HG03520 (cell line): ENCODE results near the gene KLHL22.
"Not testable (repeated sequence)": the region's sequence is repeated elsewhere in the genome, so short reads cannot be mapped to it uniquely, and the experiment has no call there.

ENCODE experiments used
- ATAC-seq: cut with Tn5 transposase; IDR thresholded peaks from one replicate; pipeline ENCODE4 v1.9.1; 2021; ENCODE audit warnings: mild to moderate bottlenecking, moderate library complexity; ENCODE audit not compliant: unreplicated experiment

The KLHL22 gene

DNA sequence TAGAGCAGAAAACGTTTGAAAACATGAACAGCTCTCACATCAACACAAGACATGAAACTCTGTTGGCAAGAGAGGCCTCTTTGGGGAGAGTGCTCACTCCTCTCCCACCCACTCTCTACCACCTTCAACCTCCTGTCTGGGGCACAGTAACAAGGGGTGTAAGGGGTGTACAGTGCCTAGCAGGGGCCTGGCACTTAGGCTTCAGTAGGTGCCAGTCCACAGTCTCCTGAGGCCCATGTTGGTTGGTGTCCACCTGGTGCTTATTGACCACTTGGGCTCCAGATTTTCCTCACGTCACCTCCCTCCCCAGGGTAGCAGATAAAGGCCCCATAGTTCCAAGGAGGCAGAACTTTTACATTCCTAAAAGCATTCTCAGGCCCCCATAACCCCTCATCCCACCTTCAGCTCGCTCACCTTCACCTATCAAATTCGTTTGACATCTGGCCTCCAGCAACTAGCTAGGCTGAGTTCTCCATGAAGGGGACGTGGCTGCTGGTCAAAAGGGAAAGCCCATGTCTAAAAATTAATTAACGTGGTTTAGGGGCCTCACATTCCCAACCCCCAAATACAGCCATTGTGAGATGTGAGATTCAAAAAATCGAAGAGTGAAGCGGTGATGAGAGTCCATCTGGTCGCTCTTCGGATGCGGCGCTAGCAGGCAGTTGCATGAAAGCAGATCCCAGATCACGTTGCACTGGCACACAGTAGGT, 11.1 kb upstream of the KLHL22 start:
- no peak for ATAC-seq

DNA sequence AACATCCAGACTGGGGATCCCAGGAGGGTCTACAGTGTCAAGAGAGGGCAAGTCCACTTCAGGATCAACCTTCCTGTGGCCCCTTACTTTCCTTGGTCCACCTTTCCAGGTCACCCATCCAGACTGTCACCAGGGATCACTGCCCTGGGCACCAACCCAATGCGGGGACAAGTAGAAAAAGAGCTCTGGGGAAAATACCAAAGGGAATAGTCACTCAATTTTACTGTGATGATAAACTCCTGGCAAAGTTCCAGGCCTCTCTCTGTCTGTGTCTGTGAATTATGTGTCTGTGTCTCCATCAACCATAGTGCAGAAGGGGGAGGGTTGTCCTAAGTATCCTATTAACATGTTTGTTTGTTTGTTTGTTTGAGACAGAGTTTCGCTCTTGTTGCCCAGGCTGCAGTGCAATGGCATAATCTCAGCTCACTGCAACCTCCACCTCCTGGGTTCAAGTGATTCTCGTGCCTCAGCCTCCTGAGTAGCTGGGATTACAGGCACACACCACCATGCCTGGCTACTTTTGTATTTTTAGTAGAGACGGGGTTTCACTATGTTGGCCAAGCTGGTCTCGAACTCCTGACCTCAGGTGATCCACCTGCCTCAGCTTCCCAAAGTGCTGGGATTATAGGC, 8.8 kb upstream of the KLHL22 start:
- ATAC-seq, result not testable (repeated sequence)

DNA sequence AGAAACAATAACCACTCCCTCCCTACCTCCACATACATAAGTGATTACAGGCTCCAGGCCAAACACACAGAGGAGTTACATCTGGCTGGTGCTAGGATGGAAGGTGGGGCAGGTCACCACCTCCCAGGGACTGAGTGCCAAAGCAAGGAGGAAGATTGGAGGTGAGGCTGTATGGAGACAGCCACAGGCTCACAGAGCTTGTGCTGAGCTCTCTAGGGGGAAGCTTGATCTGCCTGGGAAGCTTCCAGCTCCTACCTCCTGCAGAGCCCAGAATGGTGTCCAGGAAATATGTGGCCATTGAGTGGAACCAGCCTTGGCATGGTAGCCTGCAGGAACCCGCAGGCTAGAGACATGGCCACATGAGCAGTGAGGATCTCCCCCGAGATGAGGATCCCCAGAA, 8.2 kb upstream of the KLHL22 start:
- ATAC-seq, result no peak

DNA sequence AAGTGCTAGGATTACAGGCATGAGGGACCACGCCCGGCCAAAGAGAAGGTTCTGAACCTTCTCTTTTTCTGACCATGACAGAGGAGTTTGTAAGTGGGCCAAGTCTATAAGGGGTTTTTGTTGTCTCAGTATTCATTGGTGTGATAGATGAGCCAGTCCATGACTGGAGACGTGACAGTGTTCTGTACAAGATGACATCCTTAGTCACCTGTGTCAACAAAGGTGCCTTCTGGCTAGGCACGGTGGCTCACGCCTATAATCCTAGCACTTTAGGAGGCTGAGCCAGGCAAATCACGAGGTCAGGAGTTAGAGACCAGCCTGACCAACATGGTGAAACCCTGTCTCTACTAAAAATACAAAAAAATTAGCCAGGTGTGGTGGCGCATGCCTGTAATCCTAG, 4.2 kb upstream of the KLHL22 start:
- ATAC-seq, result no peak

DNA sequence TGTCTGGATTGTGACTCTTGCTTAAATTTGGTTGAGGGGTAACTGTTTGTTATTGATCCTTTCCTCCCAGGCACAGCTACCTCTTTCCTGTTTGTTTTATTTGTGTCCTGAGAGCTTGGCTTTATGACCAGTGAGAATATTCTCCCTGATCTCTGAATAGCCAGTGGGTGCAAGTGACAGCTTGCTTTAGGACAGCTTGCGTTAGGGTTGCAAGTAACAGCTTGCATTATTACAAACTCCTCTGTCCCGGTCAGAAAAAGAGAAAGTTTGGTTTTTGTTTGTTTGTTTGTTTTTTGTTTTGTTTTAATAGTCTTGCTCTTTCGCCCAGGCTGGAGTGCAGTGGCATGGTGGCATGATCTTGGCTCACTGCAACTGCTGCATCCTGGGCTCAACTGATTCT, 3.3 kb upstream of the KLHL22 start:
- ATAC-seq, result no peak

DNA sequence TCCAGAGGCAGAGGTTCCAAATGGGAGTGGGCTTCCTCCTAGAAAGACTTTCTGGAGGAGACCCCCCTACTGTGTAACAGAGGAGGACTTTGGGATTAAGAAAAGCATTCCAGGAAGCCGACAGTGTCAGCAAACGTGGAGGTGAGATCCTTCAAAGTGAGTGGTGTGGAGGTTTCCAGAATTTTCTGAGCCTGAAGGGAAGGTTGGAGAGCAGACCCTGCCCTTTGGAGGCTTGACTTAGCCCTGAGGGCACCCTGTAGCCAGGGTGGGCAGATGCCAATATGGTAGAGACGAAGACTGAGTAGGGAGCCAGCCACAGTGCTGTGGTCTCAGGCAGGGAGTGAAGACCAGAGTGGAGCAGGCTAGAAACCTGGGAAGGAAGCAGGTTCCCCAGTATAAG, 1.8 kb upstream of the KLHL22 start:
- ATAC-seq, result no peak

DNA sequence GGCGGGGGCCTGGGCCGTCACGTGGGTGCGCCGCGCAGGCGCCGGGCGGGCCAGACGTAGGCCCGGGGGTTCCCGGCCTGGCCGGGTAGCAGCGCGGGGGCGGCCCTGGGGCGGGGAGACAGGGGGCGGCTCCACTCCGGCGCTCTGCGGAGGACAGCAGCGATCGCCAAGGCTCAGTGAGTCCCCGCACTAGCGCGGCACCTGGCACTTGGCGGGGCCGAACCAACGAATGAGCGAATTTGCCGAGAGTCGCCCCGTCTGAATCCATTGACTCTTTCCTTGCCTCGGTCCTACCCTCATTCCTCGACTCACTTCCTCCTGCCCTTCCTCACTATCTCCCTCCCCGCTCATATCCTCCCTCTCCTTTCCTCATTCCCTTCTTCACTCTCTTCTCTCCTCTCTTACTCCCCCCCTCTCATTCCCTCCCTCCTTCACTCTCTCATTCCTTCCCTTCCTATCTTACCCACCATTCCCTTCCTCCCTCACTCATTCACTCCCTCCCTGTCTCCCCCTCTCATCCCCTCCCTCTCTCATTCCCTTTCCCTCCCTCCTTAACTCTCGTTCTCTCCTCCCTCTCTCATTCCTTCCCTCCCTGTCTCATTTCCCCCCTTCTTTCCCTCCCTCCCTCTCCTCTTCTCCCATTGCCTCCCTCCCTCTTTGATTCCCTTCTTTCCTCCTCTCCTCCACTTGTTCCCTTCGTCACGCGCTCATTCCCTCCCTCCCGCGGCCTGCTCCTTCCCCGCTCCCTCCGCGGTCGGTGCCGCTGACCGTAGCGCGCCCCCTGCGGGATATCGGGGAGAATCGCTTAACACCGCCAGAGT, 476 bp upstream of the KLHL22 start:
- ATAC-seq, result peak; percentile 70

DNA sequence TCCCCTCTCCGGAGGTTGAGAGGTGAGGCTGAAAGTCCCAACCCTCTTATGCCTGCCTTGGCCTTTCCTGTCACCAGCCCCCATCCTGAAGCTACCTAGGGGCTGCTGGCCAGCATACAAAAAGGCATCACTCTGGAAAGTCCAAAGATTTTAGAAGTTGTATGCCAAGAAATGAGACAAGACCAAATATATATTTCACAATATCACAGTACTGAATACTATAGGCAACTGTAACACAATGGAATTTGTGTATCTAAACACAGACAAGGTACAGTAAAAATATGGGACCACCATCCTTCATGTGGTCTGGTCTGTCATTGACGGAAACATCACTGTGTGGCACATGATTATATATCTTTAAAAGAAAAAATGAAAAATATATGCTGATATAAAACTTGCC, 4.2 kb downstream of the KLHL22 start:
- ATAC-seq, result no peak

DNA sequence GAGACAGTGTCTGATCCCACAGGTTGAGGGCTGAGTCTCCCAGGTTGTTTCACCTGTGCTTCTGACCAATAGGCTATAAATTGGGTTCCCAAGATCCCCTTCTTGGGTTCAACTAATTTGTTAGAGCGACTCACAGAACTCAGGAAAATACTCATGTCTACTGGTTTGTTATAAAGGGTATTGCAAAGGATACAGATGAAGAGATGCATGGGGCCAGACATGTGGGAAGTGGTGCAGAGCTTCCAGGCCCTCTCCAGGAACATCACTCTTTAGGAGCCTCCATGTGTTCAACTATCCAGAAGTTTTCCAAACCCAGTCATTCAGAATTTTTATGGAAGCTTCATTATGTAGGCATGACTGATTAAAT, 4.7 kb downstream of the KLHL22 start:
- no peak for ATAC-seq

DNA sequence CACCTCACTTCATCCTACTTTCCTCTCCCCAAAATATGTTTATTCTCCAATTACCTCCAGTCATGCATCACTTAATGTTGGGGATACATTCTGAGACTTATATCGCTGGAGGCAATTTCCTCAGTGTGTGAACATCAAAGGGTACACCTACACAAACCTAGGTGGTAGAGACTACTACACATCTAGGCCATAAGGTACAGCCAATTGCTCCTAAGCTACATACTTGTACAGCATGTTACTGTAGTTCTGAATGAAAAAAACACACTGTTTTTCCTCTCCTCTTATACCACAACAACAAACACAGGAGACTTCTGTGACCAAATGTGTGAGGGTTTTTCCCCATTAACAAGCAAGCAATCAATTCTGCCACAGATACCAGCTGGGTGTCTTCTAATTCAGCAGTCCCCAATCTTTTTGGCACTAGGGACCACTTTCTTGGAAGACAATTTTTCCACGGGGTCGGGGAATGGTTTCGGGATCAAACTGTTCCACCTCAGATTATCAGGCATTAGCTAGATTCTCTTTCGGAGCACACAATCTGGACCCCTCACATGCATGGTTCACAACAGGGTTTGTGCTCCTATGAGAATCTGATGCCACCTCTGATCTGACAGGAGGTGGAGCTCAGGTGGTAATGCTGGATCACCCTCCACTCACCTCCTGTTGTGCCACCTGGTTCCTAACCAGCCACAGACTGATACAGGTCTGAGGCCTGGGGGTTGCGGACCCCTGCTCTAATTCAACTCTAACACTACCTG, 5.2 kb downstream of the KLHL22 start:
- ATAC-seq, result no peak

DNA sequence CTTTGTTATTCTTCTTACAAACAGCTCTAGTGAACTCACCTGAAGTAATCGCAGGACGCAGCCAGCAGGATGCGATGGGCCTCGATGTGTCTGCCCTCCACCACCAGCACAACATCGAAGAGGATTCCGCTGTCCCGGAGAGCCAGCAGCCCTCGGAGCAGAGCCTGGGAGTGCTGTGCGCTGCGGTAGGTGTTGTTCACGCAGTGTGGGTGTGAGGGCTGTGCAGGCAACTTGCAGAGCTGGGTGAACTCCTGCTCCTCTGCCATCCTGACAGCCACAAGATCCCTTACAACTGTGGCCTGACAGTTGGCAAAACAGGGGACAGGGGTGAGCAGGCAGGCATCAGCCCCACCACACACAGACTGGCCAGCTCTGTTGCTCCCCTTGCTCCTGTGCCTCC, 6.6 kb downstream of the KLHL22 start:
- no peak for ATAC-seq

DNA sequence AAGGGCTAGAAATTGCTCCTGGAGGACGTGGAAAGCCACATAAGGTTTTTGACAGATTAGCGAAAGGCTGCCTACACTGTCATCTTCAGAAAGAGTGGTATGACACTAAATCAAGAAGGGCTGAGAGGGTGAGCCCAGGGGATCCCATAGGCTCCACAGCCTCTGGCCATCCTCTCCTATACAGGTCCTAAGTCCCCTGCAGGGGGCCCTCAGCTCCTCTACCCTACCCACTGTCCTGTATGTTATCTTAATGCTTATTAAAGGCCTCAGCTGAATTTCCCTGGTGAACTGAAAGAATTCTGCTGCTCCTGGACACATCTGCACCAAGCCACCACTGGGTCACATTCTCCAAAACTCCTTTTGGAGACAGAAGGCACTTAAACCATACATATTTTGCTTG, 7.9 kb downstream of the KLHL22 start:
- no peak for ATAC-seq

DNA sequence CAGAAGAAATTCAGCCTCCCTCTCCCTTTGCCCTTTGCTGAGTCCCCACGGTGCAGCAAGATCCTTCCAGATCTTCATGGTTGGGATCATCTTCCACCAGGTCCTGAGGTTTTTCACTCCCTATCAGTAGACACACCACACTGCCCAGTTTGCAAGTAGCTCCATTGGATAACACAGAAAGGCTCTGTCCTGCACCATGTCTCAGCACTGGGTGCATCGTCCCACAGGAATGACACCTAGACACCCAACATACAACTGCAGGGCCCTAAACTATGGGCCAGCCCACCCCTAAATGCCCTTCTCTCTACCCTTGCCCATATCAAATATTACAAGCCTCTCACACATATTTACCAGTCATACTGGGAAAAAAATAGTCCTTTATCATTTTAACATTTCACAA, 9.4 kb downstream of the KLHL22 start:
- ATAC-seq, result no peak

DNA sequence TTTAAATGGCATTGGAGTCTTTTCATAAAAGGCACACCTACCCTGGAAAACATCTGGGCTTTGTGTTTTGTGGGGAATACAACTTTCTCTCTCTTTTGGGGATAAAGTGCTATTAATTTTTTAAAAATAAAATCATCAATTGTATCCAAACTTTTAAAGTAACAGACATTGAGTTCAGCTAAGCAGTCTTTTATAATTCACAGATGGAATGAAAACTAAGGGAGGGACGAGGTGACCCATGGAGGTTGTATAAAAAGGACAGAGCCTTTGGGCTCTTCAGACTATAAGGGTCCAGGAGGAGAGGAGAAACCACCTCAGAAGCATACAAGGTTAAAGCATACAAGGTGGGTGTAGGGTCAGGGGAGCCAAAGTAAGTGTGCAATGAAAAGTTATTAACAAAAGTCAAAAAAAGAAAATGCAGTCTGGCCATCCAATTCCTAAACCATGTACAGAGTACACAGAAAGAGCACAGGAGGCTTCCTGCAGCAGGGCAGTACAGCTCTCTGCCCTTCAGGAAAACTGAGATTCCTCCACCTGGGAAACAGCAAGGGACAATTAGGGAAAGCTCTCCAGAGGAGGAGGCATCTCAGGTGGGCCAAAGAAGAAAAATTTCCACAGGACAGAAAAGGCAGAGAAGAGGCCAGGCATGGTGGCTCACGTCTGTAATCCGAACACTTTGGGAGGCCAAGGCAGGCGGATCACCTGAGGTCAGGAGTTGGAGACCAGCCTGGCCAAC, 10.5 kb downstream of the KLHL22 start:
- no peak for ATAC-seq

DNA sequence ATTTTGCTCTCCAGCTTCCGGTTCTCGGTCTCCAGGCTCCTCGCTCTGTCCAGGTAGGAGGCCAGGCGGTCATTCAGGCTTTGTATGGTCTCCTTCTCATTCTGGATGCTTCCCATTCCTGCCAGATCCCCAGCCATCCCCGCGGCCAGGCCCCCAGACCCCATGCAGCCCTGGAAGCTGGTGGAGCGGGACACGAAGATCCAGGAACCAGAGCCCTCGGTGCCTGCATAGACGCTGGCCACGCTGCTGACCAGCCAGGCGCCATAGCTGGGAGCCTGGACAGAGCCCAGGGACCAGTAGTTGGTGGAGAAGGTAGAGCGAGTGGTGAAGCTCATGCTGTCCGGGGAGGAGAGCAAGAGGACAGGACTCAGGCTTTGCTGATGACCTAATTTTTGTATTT, 11.8 kb downstream of the KLHL22 start:
- no peak for ATAC-seq

DNA sequence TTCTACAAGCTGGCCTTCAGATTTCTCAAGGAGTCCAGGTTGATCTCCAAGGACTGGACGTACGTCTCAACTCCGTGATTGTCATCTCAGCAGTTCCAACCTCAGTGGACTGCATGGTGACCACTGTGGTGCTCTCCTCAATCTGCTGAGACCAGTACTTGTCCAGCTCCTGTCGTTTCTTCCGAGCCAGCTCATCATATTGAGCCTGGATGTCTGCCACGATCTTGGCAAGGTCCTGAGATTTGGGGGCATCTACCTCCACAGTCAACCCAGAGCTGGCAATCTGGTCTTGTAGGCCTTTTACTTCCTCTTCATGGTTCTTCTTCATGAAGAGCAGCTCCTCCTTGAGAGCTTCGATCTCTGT, 12.5 kb downstream of the KLHL22 start:
- not testable (repeated sequence) for ATAC-seq

DNA sequence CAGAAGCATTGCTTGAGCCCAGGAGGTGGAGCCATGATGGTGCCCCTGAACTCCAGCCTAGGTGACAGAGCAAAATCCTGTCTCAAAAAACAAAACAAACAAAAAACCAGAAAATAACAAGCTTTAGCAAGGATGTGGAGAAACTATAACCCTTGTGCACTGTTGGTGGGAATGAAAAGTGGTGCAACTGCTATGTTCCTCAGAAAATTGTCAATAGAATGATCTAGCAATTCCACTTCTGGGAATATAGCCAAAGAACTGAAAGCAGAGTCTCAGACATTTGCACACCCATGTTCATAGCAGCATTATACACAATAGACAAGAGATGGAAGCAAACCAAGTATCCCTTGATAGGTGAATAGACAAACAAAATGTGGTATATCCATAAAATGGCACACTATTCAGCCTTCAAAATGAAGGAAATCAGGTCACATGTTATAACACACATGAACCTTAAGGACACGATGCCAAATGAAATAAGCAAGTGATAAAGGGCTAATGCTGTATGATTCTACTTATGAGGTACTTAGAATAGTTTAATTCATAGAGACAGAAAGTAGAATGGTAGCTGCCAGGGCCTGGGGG, 15.9 kb downstream of the KLHL22 start:
- ATAC-seq, result no peak

DNA sequence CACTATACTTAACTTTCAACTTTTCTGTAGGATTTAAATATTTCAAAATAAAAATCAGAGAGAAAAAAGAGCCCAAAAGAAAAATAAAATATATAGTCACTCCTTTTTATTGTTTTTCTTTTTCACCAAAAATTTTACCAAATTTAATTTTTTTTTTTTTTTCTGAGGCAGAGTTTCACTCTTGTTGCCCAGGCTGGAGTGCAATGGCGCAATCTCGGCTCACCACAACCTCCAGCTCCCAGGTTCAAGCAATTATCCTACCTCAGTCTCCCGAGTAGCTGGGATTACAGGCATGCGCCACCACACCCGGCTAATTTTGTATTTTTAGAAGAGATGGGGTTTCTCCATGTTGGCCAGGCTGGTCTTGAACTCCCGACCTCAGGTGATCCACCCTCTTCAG, 17.5 kb downstream of the KLHL22 start:
- not testable (repeated sequence) for ATAC-seq

DNA sequence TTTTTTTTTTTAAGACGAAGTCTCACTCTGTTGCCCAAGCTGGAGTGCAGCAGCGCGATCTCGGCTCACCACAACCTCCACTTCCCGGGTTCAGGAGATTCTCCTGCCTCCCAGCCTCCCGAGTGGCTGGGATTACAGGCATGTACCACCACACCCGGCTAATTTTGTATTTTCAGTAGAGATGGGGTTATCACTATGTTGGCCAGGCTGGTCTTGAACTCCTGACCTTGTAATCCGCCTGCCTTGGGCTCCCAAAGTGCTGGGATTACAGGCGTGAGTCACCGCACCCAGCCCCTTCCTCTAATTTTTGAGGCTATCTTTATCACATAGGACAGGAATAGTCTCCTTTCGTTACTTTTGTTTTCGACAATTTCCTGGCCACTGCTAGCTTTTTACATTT, 20.0 kb downstream of the KLHL22 start:
- not testable (repeated sequence) for ATAC-seq

DNA sequence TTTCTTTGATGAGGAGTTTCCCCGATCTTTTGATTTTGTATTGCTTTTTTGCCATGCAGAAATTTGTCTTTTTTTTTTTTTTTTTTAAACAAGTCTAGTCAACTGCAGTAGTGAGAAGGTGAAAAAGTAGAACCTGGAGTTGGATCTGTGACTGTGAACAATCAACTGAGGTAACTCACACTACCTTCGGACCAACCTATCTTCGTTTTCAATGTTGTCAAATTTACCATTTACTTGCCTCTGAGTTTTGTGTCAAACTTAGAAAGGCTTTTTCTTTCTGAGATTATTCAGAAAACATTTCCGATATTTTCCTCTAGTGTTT, 20.5 kb downstream of the KLHL22 start:
- no peak for ATAC-seq
